ENCODE measurements around the gene GPC5. TPM values are rescaled to one million over a fixed set of nuclear protein-coding genes. Genes with fewer than 3 reads are reported as not detected.
"Not testable (repeated sequence)": the region's sequence is repeated elsewhere in the genome, so short reads cannot be mapped to it uniquely, and the experiment has no call there.

Gene GPC5
- polyA plus RNA-seq, 4 donors = 0.18 to 0.86 TPM; not detected in 2

DNA sequence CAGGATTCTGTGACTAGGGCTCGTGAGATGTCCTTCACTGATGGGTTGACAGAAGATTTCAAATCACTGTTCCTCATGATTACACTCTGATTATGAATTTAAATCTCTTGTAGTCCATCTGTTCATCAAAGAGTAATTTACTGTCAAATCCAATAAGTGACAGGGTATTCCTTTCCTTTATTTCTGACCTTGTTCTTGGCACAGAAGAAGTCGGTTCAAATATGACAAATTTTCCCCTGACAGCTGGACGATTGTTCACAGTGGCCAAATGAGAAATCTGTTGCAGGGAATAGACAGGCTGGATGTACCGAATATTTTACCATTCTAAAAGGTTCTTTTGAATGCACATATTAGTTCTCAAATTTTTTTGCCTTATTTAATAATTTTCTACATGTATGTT is 1060.9 kb downstream of the GPC5 start:
- whole genome bisulfite sequencing, 3 donors = 78 to 87% (median 82%) methylated on average over 4 of the region's 4 CpGs
- DNase-seq = no peak
- Histone ChIP-seq H3K27me3 (ENCODE audit: control insufficient read depth in 3 of 3, insufficient read depth in 3 of 3, low read length in 3 of 3) (no peaks in the 10 kb centered on the region), H3K4me3 (ENCODE audit: low read depth in 1 of 3, low read length in 3 of 3) (no peak overlapping the region), H3K36me3 (ENCODE audit: control insufficient read depth in 3 of 3, insufficient read depth in 2 of 3, low read depth in 1 of 3, low read length in 3 of 3) (no peaks in the 10 kb centered on the region), H3K9me3 (ENCODE audit: control insufficient read depth in 2 of 2, insufficient read depth in 1 of 2, low read depth in 1 of 2, low read length in 1 of 2) (no peaks in the 10 kb centered on the region), H3K27ac (ENCODE audit: low read depth in 1 of 3, low read length in 2 of 3) (no peak overlapping the region), H3K4me1 (ENCODE audit: control insufficient read depth in 3 of 3, insufficient read depth in 2 of 3, low read depth in 1 of 3, low read length in 2 of 3) (no peaks in the 10 kb centered on the region)
- no peak for FAIRE-seq

DNA sequence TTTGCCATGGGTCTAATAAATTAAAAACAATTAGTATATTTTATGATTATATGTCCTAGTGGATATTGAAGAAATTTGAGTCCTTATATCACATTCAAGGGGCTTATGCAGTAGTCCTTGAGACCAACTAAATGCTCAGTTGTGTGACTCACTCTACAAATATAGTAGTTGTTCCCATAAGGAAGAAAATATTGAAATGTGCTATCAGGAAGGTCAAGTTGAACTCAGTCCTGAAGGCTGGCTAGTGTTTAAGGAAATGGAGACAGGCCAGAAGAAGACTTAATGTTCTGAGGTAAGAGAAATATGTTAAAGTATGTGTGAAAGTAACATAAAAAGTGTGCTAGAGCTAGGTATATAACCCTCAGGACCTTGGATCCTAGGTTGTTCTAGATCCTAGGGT is 1062.1 kb downstream of the GPC5 start:
- FAIRE-seq (no peak), DNase-seq (peak in 1 of 2 donors; percentile 52)
- H3K27me3 ChIP-seq (ENCODE audit: control insufficient read depth in 3 of 3, insufficient read depth in 3 of 3, low read length in 3 of 3) = no peaks in the 10 kb centered on the region
- no peaks in the 10 kb centered on the region for H3K9me3 ChIP-seq (ENCODE audit: control insufficient read depth in 2 of 2, insufficient read depth in 1 of 2, low read depth in 1 of 2, low read length in 1 of 2)
- no peak overlapping the region for H3K27ac ChIP-seq (ENCODE audit: low read depth in 1 of 3, low read length in 2 of 3)
- no peak overlapping the region for H3K4me3 ChIP-seq (ENCODE audit: low read depth in 1 of 3, low read length in 3 of 3)
- H3K36me3 ChIP-seq (ENCODE audit: control insufficient read depth in 3 of 3, insufficient read depth in 2 of 3, low read depth in 1 of 3, low read length in 3 of 3) = no peaks in the 10 kb centered on the region
- H3K4me1 ChIP-seq (ENCODE audit: control insufficient read depth in 3 of 3, insufficient read depth in 2 of 3, low read depth in 1 of 3, low read length in 2 of 3) = no peaks in the 10 kb centered on the region

DNA sequence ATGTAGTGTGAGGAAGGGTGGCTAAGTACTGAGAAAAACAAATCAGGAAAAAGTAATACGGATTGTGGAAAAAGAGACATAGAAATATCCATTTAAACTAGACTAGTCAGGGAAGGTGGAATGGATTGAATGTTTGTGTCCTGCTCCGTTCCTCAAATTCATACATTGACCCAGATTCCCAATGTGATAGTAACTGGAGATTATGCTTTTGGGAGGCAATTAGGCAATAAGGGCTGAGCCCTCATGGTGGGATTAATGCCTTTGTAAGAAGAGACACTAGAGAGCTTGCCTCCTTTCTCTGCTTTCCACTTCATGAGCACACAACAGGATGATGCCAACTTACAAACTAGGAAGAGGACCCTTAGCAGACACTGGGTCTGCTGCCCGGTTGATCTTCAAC is 1063.0 kb downstream of the GPC5 start:
- no peaks in the 10 kb centered on the region for H3K9me3 ChIP-seq (ENCODE audit: control insufficient read depth in 2 of 2, insufficient read depth in 1 of 2, low read depth in 1 of 2, low read length in 1 of 2)
- H3K27ac ChIP-seq (ENCODE audit: low read depth in 1 of 3, low read length in 2 of 3) = no peak overlapping the region
- H3K36me3 ChIP-seq (ENCODE audit: control insufficient read depth in 3 of 3, insufficient read depth in 2 of 3, low read depth in 1 of 3, low read length in 3 of 3) = no peaks in the 10 kb centered on the region
- no peaks in the 10 kb centered on the region for H3K4me1 ChIP-seq (ENCODE audit: control insufficient read depth in 3 of 3, insufficient read depth in 2 of 3, low read depth in 1 of 3, low read length in 2 of 3)
- WGBS, 3 donors = 83 to 93% (median 86%) methylated on average over 3 of the region's 3 CpGs
- no peaks in the 10 kb centered on the region for H3K27me3 ChIP-seq (ENCODE audit: control insufficient read depth in 3 of 3, insufficient read depth in 3 of 3, low read length in 3 of 3)
- DNase-seq (no peak), FAIRE-seq (no peak)
- no peak overlapping the region for H3K4me3 ChIP-seq (ENCODE audit: low read depth in 1 of 3, low read length in 3 of 3)

GRCh38 chr13:92461831-92462230 is 1063.4 kb downstream of the GPC5 start:
- no peak for DNase-seq
- Histone ChIP-seq H3K27ac (ENCODE audit: low read depth in 1 of 3, low read length in 2 of 3) (no peak overlapping the region), H3K36me3 (ENCODE audit: control insufficient read depth in 3 of 3, insufficient read depth in 2 of 3, low read depth in 1 of 3, low read length in 3 of 3) (no peaks in the 10 kb centered on the region), H3K4me1 (ENCODE audit: control insufficient read depth in 3 of 3, insufficient read depth in 2 of 3, low read depth in 1 of 3, low read length in 2 of 3) (no peaks in the 10 kb centered on the region), H3K4me3 (ENCODE audit: low read depth in 1 of 3, low read length in 3 of 3) (no peak overlapping the region), H3K9me3 (ENCODE audit: control insufficient read depth in 2 of 2, insufficient read depth in 1 of 2, low read depth in 1 of 2, low read length in 1 of 2) (no peaks in the 10 kb centered on the region), H3K27me3 (ENCODE audit: control insufficient read depth in 3 of 3, insufficient read depth in 3 of 3, low read length in 3 of 3) (no peaks in the 10 kb centered on the region)
- FAIRE-seq = no peak
- 87 to 97% (median 93%) methylated on average over 5 of the region's 5 CpGs for WGBS, 3 donors

DNA sequence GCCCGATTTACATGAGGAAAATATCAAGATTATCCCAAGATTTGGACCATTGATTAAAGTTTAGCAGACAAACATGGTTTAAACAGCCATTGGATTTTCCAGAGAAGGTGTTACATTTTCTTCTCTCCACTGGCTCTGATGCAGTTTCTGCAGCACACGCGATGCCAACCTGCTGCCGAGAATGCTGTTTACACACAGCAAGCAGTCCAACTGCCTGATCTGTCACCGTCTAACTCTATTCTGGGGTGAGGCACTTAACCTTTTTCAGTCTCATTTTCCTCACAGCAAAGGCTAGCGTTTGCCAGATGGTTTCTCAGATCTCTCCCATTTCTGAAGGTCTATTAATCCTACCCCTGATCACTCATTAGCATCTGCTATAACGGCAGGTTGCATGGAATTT is 1064.7 kb downstream of the GPC5 start:
- FAIRE-seq (no peak), DNase-seq (peak in 1 of 2 donors; percentile 18)
- H3K27ac ChIP-seq (ENCODE audit: low read depth in 1 of 3, low read length in 2 of 3) = no peak overlapping the region
- no peaks in the 10 kb centered on the region for H3K36me3 ChIP-seq (ENCODE audit: control insufficient read depth in 3 of 3, insufficient read depth in 2 of 3, low read depth in 1 of 3, low read length in 3 of 3)
- 19 to 40% (median 34%) methylated on average over 7 of the region's 7 CpGs for WGBS, 3 donors
- H3K9me3 ChIP-seq (ENCODE audit: control insufficient read depth in 2 of 2, insufficient read depth in 1 of 2, low read depth in 1 of 2, low read length in 1 of 2) = no peaks in the 10 kb centered on the region
- no peaks in the 10 kb centered on the region for H3K27me3 ChIP-seq (ENCODE audit: control insufficient read depth in 3 of 3, insufficient read depth in 3 of 3, low read length in 3 of 3)
- H3K4me1 ChIP-seq (ENCODE audit: control insufficient read depth in 3 of 3, insufficient read depth in 2 of 3, low read depth in 1 of 3, low read length in 2 of 3) = no peaks in the 10 kb centered on the region
- H3K4me3 ChIP-seq (ENCODE audit: low read depth in 1 of 3, low read length in 3 of 3) = no peak overlapping the region

DNA sequence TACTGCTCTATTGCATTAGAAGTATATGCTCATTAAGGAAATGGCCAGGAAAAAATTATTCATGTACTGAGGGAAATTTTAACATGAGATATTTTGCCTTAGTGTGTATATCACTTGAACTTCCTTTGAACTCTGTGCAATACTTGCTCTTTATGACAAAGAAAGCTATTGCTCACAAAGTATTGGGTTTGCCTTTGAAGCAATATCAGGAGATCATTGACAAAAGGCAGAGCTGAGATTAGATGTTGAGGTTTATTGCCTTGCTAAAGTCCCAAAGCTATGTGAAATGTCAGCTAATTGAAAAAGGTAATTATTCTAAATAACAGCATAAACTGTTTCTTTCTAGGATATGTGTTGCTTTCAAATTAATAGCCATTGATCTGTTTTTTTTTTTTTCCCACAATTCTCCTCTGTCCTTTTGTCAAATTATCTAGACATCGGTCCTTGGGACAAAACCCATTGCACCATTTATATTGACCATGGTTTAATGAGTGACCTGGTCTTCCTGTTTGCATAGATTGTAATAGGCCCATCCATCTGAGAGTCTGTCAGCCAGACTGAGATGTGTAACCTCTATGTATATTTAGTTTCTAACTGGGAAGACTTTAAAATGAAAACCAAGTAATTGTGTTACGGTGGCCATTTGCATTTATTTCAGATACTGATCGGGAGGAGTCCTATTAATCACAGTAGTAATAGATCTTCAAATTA is 1075.5 kb downstream of the GPC5 start:
- Histone ChIP-seq H3K9me3 (ENCODE audit: control insufficient read depth in 2 of 2, insufficient read depth in 1 of 2, low read depth in 1 of 2, low read length in 1 of 2) (no peaks in the 10 kb centered on the region), H3K4me1 (ENCODE audit: control insufficient read depth in 3 of 3, insufficient read depth in 2 of 3, low read depth in 1 of 3, low read length in 2 of 3) (no peaks in the 10 kb centered on the region), H3K27me3 (ENCODE audit: control insufficient read depth in 3 of 3, insufficient read depth in 3 of 3, low read length in 3 of 3) (no peaks in the 10 kb centered on the region), H3K36me3 (ENCODE audit: control insufficient read depth in 3 of 3, insufficient read depth in 2 of 3, low read depth in 1 of 3, low read length in 3 of 3) (no peaks in the 10 kb centered on the region), H3K4me3 (ENCODE audit: low read depth in 1 of 3, low read length in 3 of 3) (no peak overlapping the region), H3K27ac (ENCODE audit: low read depth in 1 of 3, low read length in 2 of 3) (peak overlapping the region in 1 of 3 donors; percentile 0)
- DNase-seq (peak; percentile 65 to 80), FAIRE-seq (no peak)
- WGBS, 3 donors = 16 to 43% (median 27%) methylated on average over 3 of the region's 3 CpGs

DNA sequence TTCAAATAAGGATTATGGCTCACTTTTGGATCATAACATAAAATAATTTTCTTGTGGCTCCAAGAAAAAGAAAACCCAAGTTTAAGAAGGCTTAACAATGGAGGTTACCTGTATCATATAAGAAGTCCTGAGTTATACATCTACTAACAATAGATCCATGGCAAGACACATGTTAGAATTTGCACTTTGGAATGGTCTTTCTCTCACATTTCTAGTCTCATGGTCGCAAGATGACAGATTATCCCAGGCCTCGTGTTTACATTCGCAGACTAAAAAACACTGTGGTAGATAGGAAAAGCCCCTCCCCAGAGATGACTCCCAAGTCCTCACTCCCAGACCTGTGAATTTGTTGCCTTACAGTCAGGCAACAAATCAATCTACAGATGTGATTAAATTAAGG is 1082.0 kb downstream of the GPC5 start:
- FAIRE-seq (no peak), DNase-seq (peak in 1 of 2 donors; percentile 80)
- Histone ChIP-seq H3K9me3 (ENCODE audit: control insufficient read depth in 2 of 2, insufficient read depth in 1 of 2, low read depth in 1 of 2, low read length in 1 of 2) (peaks cover 0 to 7% of the 10 kb centered on the region in 2 donors), H3K4me1 (ENCODE audit: control insufficient read depth in 3 of 3, insufficient read depth in 2 of 3, low read depth in 1 of 3, low read length in 2 of 3) (peaks cover 0 to 9% (median 0%) of the 10 kb centered on the region in 3 donors), H3K27ac (ENCODE audit: low read depth in 1 of 3, low read length in 2 of 3) (peak overlapping the region in 1 of 3 donors; percentile 70), H3K4me3 (ENCODE audit: low read depth in 1 of 3, low read length in 3 of 3) (no peak overlapping the region), H3K27me3 (ENCODE audit: control insufficient read depth in 3 of 3, insufficient read depth in 3 of 3, low read length in 3 of 3) (no peaks in the 10 kb centered on the region), H3K36me3 (ENCODE audit: control insufficient read depth in 3 of 3, insufficient read depth in 2 of 3, low read depth in 1 of 3, low read length in 3 of 3) (no peaks in the 10 kb centered on the region)
- WGBS, 3 donors = 30 to 66% (median 59%) methylated on average over 3 of the region's 3 CpGs

DNA sequence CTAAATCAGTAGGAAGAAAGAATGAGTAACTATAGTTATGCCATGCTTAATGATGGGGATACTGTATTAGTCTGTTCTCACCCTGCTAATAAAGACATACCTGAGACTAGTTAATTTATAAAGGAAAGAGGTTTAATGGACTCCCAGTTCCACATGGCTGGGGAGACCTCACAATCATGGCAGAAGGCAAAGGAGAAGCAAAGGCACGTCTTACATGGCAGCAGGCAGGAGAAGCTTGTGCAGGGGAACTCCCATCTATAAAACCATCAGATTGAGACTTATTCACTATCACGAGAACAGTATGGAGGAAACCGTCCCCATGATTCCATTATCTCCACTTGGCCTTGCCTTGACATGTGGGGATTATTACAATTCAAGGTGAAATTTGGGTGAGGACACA is 1084.4 kb downstream of the GPC5 start:
- H3K27ac ChIP-seq (ENCODE audit: low read depth in 1 of 3, low read length in 2 of 3); H3K4me1 ChIP-seq (ENCODE audit: control insufficient read depth in 3 of 3, insufficient read depth in 2 of 3, low read depth in 1 of 3, low read length in 2 of 3); H3K9me3 ChIP-seq (ENCODE audit: control insufficient read depth in 2 of 2, insufficient read depth in 1 of 2, low read depth in 1 of 2, low read length in 1 of 2); DNase-seq; H3K27me3 ChIP-seq (ENCODE audit: control insufficient read depth in 3 of 3, insufficient read depth in 3 of 3, low read length in 3 of 3); H3K36me3 ChIP-seq (ENCODE audit: control insufficient read depth in 3 of 3, insufficient read depth in 2 of 3, low read depth in 1 of 3, low read length in 3 of 3); FAIRE-seq; H3K4me3 ChIP-seq (ENCODE audit: low read depth in 1 of 3, low read length in 3 of 3): not testable (repeated sequence)
- WGBS, 3 donors = 88% methylated on average over 3 of the region's 3 CpGs

DNA sequence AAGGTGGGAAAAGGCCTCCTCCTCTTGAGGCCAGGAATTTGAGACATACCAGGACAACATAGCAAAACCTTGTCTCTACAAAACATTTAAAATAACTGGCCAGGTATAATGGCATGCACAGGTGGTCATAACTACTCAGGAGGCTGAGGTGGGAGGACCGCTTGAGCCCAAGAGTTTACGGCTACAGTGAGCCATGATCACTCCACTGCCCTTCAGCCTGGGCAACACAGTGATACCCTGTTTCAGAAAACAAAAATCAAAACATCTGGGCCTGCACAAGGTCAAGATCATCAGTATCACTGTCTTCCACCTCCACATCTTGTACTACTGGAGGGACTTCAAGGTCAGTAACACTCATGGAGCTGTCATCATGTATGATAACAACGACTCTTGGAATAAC is 1085.5 kb downstream of the GPC5 start:
- H3K4me3 ChIP-seq (ENCODE audit: low read depth in 1 of 3, low read length in 3 of 3) = no peak overlapping the region
- no peaks in the 10 kb centered on the region for H3K27me3 ChIP-seq (ENCODE audit: control insufficient read depth in 3 of 3, insufficient read depth in 3 of 3, low read length in 3 of 3)
- DNase-seq = no peak
- FAIRE-seq = no peak
- H3K27ac ChIP-seq (ENCODE audit: low read depth in 1 of 3, low read length in 2 of 3) = no peak overlapping the region
- H3K36me3 ChIP-seq (ENCODE audit: control insufficient read depth in 3 of 3, insufficient read depth in 2 of 3, low read depth in 1 of 3, low read length in 3 of 3) = no peaks in the 10 kb centered on the region
- peaks cover 0 to 9% (median 0%) of the 10 kb centered on the region in 3 donors for H3K4me1 ChIP-seq (ENCODE audit: control insufficient read depth in 3 of 3, insufficient read depth in 2 of 3, low read depth in 1 of 3, low read length in 2 of 3)
- peaks cover 0 to 7% of the 10 kb centered on the region in 2 donors for H3K9me3 ChIP-seq (ENCODE audit: control insufficient read depth in 2 of 2, insufficient read depth in 1 of 2, low read depth in 1 of 2, low read length in 1 of 2)
- 82 to 93% (median 91%) methylated on average over 3 of the region's 3 CpGs for WGBS, 3 donors

All from small intestine (tissue), 7 donors.